HuH-7 (cell line): ENCODE measurements around the gene PDE4D.

ENCODE experiments used
- DNase-seq: peaks from one replicate; pipeline ENCODE4 v3.0.0; 2011; ENCODE audit warnings: low spot score

PDE4D gene

GRCh38 chr5:59169081-59169767 lies 724.3 kb downstream of the PDE4D start:
- no peak for DNase-seq

DNA sequence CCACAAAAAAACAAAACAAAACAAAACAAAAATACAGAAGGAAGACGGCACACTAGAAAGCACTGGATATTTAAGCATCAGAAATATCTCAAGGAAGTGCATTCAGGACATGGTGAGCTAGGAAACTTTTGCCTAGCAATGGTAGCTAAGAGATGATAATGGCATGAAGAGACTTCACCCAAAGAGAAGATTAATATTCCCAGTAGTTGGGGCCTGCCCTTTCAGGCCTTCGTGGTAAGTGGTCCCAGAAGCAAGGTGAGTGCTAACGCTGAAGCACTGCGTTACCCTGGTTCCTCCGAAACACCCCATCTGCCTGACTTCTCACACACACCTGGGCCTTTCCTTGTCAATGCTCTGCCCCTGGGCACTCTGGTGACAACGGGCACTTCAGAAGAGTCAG lies 725.5 kb downstream of the PDE4D start:
- DNase-seq = no peak

- no peak for DNase-seq
These were observed 729.3 kb downstream of the PDE4D start for GRCh38 chr5:59164041-59164830.

DNA sequence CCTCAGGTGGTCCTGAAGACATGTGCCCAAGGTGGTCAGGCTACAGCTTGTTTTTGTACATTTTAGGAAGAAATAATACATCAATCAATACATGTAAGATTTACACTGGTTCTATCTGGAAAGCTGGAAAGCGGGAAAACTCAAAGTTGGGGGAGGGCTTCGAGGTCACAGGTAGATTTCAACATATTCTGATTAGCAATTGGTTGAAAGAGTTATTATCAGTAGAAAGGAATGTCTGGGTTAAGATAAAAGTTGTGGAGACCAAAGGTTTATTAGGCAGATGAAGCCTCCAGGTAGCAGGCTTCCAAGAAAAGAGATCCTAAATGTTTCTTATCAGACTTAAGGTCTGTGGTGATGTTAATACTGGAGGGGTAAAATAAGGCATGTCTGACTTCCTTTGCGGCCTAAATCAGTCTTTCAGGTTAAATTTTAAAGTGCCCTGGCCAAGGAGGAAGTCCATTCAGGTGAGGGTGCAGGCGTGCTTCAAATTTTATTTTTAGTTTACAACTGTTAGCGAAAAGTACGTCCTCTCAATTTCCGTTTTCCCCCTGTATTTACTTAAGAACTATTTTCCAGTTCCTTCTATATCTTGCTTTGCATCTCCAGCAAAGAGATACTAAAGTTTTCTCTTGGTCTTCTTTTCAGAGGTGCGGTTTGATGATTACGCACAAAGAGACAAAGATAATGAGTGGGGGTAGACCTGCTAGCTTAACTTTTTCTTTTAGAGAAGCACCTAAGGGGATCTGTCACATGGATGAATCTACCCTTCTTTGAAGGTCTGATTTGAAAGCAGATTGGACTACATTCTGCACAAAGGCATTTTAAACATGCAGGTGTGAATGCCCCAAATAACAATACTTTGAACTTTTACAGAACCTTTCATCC lies 732.1 kb downstream of the PDE4D start:
- DNase-seq = no peak

DNA sequence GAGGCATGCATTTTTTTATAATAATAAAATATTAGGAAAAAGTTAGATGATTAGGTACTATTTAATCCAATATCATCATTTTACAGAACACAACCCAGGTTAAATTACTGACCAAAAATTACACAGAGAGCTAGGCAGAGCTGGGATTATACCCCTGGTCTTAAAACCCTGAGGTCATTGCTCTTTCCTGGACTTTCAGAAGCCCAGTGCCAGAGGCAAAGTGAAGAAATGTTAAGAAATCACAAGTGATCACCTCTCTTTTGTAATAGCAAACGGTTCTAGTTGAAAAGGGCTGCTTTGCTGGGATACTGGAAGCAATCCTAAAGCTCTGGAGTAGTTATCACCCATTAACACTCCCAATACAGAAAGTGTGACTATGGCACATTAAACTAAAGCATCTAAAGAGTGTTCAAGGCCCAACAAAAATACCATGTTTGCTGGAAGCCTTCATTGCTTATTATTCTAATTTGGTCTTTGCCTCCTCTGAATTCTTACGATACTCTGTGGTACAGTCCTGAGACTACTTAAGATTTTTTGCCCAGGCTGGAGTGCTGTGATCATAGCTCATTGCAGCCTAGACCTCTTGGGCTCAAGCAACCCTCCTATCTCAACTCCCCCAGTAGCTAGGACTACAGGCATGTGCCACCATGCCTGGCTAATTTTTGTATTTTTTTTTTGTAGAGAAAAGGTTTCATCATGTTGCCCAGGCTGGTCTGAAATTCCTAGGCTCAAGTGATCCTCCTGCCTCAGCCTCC lies 734.7 kb downstream of the PDE4D start:
- DNase-seq = no peak

GRCh38 chr5:59158165-59158564 lies 735.4 kb downstream of the PDE4D start:
- no peak for DNase-seq

DNA sequence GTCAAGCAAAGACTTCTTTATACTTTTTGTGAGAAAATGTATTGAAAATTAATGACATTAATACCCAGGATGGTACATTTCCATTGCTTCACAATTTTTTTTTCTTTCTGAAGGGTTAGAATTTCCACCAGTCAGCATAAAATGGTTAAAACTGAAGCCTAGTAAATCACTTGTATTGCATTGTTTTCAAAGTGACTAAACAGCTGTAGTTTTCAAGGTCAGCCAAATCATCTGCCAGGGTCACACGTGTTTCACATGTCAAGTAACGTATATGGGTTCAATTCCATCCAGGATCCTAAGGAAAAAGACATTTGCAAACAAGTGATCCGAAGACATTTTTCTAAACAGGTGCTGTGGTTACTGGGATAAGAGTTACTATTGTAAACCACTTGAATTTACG lies 736.5 kb downstream of the PDE4D start:
- DNase-seq = no peak

DNA sequence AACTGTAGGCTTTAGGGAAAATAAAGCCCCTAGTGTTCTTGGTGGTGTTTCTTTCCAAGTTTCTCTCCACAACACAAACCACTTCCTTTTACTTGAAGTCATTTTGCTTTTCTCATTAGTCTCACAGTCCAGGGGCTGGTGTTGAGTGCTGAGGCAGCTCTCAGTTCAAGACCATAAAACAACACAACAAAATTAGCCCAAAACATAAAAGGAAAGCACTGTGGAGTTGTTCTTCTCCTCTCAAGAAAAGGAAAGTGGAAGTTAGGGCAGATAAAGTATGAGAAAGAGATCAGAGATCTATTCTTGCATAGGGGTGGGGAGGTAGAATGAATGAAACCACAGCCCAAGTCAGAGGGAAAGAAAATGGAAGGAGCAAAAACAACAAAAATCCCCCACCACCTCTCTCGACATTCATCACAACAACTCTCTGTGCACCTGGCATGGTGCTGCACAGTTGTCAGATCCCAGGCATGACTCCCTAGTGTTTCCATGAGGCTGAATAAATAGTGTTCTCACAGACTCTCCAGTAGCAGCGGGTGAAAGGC lies 740.8 kb downstream of the PDE4D start:
- DNase-seq = no peak

DNA sequence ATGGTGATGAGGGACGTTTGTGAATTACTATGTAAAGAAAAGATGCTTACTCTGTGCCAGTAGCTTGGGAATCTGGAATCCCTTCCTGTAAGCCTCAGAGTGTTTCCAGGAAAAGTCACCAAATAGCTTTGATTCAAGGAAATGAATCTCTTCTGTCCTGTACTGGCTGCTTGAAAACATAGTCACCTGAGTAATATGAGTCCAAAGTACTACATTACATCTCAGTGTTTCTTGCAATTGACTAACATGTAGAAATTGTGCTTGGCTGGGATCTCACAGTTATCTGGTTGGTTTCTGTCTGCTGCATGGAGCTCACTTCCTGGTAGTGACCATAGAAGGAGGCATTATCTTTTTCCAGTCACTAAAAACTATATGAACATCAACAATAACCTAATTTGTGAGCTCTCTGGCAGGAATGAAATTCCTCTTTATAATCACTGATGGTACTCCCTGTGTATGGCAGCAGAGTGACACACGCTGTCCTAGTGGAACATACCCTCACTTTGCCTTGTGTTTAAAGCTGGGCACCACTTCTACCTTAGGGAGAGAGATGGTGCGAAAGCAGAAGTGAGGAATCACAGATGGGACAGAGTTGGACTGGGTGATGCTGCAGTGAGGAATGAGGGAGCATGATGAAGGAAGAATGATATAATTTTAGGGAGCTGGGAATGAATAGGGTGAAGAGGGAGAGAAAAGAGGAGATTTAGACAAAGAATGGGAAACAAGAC lies 742.2 kb downstream of the PDE4D start:
- DNase-seq = peak; percentile 2

DNA sequence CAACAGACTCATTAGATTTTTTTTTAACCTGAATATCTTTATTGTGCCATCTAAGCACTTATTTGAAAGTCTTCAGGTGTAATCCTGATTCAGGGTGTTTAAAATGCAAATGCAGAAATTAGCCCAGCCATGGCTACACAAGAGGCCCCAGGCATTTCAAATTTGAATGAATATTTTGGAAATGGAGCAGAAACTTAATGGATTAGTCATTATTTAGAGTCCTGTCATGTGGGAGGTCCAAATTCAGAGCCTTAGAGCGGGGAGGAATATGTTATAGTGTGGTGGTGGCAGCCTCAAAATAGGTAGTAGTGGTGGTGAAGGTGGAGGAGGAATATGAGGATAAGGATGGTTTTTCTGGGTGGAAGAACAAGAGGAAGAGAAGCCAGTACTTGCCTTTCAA lies 743.7 kb downstream of the PDE4D start:
- no peak for DNase-seq

DNA sequence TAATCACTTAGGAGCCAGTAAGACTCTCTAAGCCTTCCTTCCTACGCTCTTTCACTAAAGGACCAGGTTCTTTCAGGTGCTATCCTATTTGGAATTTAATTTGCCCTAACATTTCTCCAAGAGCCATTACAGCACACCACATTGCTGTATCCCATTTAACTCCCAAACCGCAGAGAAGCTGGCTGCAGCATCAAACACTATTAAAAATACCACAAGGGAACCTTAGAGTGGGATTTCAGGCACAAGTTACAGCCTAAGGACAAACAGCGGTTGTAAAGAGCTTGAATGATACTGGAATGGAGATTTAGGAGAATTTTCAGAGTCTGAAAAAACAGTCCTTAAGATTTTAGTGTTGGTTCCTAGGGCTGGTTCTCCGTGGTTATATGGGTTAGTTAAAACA lies 744.3 kb downstream of the PDE4D start:
- DNase-seq = no peak

DNA sequence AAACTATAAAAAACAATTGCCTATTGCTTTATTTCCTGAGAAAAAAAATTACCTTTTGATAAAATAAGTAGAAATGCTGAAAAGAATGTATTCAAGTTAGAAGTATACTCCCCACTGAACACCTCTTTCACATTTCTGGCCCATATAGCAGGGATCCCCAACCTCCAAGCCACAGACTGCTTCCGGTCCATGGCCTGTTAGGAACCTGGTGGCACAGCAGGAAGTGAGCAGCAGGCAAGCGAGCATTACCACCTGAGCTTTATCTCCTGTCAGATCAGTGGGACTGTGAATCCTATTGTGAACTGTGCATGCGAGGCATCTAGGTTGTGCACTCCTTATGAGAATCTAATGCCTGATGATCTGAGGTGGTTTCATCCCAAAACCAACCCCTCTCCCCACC lies 746.8 kb downstream of the PDE4D start:
- no peak for DNase-seq

GRCh38 chr5:59143926-59144333 lies 749.6 kb downstream of the PDE4D start:
- no peak for DNase-seq

- no peak for DNase-seq
These were observed 750.6 kb downstream of the PDE4D start for GRCh38 chr5:59142927-59143326.

DNA sequence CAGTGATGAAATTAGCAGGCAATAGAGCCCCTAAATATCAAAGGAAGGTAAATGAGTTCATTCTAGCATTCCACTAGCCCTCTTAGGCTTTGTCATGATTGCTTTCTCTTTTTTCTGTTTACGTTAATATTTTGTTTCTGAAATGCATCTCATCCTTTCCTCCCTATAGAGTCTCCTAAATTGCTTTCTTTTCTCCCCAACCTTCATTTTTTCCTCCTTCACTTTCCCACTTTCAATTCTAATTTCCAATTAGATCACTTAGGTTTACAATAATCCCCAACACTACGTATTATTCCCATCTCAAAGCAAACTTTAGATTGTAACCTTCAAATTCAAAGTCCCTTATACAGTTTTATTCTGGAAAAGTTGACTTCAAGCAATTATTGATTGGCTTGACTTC lies 751.4 kb downstream of the PDE4D start:
- no peak for DNase-seq

GRCh38 chr5:59140133-59140532 lies 753.4 kb downstream of the PDE4D start:
- DNase-seq = no peak

DNA sequence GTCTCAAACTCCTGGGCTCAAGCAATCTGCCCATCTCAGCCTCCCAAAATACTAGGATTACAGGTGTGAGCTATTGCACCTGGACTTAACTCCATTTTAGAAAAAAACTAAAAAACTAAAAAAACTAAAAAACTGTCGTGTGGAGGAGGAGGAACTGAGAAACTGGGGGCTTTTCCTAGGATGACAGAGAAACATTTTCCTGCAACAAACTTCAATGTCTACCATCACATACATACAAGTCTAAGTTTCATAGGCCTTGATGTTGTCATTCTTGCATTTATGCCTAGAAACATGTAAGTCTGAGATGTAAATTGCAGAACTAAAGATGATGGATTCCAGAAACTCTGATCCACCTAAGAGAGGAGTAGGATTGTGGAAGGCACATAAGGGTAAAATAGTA lies 753.8 kb downstream of the PDE4D start:
- DNase-seq = no peak

DNA sequence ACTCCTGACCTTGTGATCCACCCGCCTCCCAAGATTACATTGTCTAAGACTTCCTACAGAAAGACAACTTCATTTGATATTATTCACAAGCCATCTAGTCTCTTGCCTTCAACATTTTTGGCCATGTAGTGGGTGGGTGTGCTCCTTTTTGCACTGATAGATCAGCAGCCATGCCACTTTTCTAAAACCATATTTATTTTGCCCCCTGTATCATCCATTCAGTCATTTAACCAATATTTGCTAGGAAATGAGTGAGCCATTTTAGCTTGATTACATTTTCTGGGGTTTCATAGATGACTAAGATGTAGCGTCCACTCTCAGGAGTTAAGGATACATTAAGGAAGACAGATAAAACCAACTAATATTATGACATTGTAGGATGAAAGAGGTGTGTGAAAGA lies 755.0 kb downstream of the PDE4D start:
- DNase-seq = no peak

DNA sequence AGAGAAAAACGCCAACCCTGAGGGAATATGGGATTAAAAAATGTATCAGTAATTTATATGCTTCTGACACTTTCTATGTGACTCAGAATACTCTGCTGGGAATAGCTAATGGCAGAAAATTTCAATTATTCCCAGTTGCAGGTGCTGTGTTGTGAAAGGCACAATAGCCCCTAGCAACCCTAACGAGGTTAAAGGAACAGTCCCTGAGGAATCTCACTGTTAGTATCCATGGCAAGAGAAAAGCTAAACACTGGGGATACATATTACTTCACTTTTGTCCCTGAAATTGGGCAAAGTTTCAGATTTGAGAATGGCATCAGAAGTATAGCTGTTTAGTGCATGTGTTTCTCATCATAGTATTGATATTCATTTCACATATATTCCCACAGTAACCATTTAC lies 755.7 kb downstream of the PDE4D start:
- no peak for DNase-seq

GRCh38 chr5:59136549-59136948 lies 757.0 kb downstream of the PDE4D start:
- no peak for DNase-seq
